Measurements from ENCODE around the gene CDX1.
"Not testable (repeated sequence)": the region's sequence is repeated elsewhere in the genome, so short reads cannot be mapped to it uniquely, and the experiment has no call there.

Gene CDX1

DNA sequence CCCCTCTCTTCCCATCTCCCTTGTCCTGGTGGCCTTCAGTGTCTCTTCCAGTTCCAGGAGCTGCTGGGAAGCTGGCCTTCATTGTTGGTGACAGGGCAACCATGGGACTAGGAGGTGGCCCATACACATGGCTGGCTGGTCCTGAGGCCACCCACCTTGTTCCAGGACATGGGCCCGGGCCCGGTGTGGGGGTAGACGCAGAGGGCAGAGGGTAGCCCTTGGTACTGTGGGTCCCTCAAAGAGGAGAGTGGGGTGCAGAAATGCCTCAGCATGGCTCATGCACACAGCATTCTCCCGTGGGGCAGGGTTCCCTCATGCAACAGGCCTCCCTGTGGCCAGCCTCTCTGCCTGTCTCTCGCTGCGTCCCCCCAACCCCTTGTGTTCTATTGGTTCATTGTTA is 44.1 kb downstream of the CDX1 start:
- DNase-seq = no peak

DNA sequence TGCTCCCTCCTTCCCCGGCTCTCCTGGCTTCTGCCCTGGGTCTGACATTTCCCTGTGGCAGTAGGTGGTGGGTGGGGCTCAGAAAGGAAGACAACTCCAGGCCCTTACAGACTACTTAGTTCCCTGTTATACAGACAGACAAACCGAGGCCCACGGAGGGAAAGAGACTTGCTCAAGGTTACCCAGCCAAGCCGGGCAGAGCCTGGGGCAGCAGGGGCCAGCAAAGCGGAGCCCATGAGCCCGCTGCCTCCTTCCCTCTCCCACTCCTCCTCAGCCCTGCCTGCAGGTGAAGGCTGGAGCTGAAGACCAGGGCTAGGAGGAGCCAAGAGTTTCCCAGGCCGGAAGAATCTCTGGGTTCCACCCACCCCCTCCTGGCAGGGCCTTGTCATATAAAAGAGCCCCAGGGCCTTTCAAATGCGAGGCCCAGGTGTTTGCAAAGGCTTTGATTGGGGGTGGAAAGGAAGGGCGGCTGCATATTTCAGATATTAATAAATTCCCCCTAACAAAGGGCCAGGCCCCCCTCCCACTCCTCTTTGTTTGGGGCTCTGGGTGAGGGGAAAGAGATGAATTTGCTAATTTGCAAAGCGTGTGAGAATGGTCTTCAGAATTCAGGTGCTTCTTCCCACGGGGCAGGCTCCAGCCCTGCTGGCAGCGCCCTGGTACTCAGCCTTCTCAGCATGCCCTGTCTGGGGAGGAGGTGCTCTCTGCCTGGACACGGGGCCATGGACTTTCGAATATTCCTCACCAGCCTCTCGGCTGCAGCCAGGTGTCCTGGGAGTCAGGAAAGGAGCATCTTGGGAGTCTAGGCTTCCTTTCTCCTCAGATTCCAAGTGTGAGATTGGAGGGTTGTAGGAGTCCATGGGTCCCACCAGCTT is 44.8 kb downstream of the CDX1 start:
- DNase-seq = no peak

GRCh38 chr5:150213530-150213929 is 47.0 kb downstream of the CDX1 start:
- DNase-seq = peak; percentile 71

GRCh38 chr5:150214289-150214688 is 47.7 kb downstream of the CDX1 start:
- peak; percentile 59 for DNase-seq

DNA sequence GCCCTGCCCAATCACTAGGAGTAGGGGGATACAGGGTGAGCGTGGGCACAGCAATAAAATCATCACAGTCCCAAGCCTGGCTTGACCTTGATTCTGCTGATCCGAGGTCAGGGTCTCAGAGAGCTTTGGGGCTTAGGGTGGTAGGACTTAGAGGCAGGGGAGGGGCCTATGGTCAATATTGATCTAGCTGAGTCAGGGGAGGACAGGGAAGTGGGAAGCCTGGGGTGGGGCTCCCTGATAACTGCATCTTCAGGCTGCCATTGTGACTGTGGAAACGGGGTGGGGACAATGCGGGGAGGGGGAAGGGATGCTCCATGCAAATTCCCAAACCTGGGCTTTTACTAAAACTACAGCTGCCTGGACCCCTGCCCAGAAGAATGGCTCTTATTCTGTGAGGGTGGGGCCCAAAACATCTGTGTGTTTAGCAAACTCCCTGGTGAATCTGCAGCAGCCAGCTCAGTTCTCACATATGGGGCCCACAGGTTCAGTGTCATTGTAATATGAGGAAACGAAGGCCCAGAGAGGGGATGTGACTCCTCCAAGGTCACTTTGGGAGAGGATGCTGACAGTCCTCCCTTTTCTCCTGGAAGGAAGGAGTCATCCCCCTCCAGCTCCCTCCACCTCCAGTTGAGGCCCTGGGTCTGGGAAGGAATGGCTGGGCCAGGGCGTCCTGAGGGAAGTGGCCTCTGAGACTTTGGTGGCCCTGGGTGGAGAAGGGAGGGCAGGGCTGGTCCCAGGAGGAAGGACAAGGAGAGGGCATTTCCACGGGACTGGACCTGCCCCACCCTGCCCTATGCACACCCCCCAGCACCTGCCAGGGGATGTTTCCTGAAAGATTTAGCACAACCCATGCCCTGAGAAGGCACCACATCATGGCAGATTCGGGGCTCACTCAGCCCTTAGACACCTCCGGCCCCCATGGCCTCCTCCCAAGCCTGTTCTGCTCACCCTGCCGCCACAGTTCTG is 49.7 kb downstream of the CDX1 start:
- no peak for DNase-seq

GRCh38 chr5:150217038-150217437 is 50.5 kb downstream of the CDX1 start:
- no peak for DNase-seq

GRCh38 chr5:150217873-150218692 is 51.5 kb downstream of the CDX1 start:
- peak; percentile 75 for DNase-seq

DNA sequence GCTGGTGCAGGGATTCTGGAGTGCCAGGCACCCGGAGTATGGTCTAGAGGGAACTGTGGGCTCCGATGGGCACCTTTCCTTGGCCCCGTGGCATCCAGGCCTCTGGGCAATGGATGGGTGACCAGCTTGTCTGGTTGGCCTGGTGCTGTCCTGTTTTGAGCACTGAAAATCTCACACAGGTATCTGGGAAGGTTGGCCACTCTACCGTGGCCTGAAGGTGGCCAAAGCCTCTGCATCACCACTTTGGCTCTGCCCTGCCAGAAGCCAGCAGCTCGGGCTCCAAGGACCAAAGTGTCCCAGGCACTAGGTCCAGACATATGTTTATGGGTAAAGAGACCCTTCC is 52.1 kb downstream of the CDX1 start:
- DNase-seq = no peak

DNA sequence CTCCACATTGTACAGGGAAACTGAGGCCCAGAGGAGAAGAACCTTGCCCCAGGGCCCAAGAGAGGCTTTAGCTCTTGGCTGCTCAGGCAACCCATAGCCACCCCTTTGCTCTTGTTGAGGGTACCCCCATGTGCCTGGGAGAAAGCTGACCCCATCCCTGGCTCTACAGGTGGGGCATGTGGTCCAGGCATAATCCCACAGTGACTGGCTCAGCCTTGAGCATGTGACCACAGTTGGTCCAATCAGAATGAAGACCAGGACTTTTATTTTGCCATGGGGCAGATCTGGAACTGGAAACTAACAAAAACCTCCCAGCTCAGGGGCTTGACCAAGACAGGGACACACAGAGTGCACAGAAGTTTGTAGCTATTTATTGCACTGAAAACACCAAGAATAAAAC is 52.6 kb downstream of the CDX1 start:
- no peak for DNase-seq

- DNase-seq = no peak
Observed at GRCh38 chr5:150219861-150220260, 53.3 kb downstream of the CDX1 start.

DNA sequence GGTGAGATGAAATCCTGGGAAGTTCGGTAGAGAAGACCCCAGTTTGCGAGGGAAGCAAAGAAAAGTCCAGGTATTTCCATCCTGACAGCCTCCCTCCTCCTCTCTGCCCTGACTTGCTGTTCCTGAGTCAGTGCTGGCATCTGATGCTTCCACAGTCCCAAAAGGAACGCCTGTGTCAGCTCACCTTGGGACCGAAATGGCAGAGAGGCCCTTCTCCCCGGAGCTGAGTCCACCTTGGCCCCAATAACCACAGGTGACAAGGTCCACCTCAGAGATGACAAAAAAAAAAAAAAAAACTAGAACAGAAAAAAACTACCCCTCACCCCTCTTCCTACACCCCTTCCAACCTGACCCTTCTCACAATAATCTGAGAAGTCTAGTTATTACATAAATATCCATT is 54.9 kb downstream of the CDX1 start:
- no peak for DNase-seq

GRCh38 chr5:150222906-150223305 is 56.3 kb downstream of the CDX1 start:
- no peak for DNase-seq

DNA sequence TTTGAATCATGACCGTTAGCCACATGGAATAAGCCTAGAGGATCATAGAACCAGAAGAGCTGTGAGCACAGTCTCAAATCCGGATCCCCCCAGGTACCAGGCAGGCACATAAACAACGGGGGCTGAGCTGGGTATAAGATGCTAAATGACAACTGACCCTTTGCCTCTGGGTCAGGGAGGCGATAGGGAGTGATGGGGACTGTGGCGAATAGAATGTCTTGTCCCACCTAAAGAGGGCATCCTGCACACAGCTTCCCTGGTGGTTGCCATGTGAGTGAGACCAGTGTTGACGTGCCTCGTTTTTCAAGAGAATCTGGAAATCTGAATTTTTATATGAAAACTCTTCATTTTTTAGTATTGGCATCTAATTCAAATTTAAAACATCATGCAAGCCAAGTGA is 56.9 kb downstream of the CDX1 start:
- no peak for DNase-seq

DNA sequence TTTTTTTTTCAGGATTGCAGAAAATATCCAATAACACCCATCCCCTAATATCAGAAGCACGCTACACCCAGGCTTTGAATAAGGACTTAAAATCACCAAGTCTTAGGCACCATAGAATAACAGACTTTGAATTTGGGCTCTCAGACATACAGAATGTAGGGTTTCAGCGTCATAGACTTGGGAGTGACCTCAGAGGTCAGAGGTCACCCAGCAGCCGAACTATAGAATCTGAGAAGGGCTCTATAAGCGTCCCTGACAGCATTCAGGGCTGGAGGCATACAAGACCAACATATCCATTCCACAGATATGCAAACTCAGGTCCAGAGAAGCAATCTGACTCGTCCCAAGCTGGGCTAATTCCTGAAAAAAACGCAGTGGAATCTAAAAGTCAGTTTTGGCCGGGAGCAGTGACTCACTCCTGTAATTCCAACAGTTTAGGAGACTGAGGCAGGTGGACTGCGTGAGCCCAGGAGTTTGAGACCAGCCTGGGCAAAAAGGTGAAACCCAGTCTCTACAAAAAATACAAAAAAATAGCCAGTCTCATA is 58.0 kb downstream of the CDX1 start:
- peak; percentile 26 for DNase-seq

DNA sequence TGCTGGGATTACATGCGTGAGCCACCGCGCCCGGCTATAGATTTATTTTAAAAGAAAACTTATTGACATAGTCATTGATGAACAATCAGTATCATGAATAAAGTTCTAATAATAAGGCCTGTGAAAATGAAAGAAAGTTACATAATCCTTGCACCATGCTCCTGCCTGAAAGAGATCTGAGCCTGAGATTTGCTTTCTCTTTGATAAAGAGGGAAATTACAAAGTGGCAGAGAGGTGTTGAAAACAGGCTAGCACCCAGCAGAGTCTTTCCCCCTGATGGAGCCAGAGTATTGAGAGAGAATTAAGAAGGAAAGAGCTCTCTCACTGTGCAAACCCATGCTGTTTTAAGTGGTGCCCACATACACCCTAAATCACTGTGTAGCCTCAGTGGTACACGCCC is 60.5 kb downstream of the CDX1 start:
- no peak for DNase-seq

- no peak for DNase-seq
Observed at GRCh38 chr5:150227606-150228273, 61.2 kb downstream of the CDX1 start.

GRCh38 chr5:150229571-150229970 is 63.0 kb downstream of the CDX1 start:
- DNase-seq = no peak

- DNase-seq = no peak
Observed at GRCh38 chr5:150230842-150231241, 64.3 kb downstream of the CDX1 start.

DNA sequence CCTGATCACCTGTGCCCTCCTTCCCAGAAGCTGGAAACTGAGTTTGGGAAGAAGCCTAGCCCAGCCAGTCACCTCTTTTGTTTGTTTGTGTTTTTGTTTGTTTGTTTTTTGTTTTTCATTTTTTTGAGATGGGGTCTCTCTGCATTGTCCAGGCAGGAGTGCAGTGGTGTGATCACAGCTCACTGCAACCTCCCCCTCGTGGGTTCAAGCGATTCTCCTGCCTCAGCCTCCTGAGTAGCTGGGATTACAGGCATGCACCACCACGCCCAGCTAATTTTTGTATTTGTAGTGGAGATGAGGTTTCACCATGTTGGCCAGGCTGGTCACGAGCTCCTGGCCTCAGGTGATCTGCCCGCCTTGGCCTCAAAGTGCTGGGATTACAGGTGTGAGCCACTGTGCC is 67.1 kb downstream of the CDX1 start:
- DNase-seq = not testable (repeated sequence)

All from fibroblast of skin of right quadriceps (primary cell).